NCI-H2227 treated with DMSO at 0.1 percent for 48 hours (cell line): ENCODE results near the gene CYP1B1.
"Not testable (repeated sequence)": the region's sequence is repeated elsewhere in the genome, so short reads cannot be mapped to it uniquely, and the experiment has no call there.

Experiments
- DNase-seq: peaks from one replicate; lab custom pipeline; 2025; lab: John Stamatoyannopoulos, UW

CYP1B1 gene

DNA sequence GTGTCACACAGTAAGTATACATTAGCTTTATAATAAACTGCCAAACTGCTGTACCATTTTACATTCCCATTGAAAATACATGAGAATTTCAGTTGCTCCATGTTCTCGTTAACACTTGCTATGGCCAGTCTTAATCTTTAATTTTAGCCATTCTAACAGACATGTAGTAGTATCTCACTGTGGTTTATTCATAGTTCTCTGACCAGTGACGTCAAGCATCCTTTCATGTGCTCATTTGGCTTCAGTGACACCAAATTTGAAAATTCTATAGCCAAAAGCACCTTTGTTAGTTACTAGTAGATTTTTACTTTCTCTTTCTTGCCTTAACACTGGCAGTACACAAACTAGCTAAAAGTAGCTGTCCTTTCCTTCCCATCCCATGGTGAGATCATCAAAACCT lies 43.0 kb downstream of the CYP1B1 start:
- no peak for DNase-seq

GRCh38 chr2:38030635-38031355 lies 45.2 kb downstream of the CYP1B1 start:
- DNase-seq: no peak

DNA sequence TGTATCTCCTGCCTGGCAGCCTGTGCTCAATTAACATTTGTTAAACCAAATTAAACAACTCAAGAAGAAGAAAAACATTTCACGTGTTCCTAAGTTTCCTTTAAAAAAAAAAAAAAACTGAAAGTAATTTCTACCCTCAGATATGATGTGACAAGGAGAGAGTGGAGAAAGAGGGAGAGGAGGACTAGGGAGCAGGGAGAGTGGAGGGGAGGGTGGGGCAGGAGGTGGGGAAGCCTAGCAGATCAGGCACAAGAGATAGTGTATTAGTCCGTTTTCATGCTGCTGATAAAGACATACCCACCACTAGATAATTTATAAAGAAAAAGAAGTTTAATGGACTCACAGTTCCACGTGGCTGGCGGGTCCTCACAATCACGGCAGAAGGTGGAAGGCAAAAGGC lies 46.4 kb downstream of the CYP1B1 start:
- DNase-seq: no peak

DNA sequence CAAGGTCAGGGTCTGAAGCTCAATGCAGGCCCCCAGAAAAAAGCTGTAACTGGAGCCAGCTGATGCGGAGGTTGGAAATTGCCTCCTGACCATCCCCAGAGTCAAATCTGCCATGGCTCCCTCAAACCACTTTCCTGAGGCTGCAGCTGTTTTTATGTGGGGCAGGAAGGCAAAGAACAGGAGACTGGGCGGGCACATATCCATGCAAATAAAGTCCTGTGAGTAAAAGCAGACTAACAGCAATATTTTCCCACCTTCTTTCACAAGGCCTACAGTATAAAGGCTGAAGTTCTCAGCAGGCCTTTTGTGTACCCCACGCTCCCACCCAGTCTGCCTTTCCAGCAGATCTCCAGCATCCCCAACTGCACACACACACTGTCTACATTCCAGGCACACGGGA lies 47.1 kb downstream of the CYP1B1 start:
- no peak for DNase-seq

DNA sequence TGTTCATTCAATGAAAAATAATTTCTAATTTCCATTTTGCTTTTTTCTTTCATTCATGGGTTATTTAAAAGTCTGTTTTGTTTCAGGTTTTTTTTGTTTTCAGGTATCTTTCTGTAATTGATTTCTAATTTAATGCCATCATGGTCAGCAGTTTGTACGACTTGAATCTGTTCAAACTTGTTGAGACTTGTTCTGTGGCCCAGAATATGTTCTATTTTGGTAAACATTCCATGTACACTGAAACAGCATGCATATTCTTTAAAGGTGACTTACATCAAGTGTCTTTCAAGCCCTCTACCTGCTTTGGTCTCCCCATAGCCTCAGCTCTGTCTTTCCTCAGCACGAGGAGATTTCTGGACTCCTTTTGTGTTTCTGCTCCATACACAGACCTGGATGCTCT lies 49.1 kb downstream of the CYP1B1 start:
- no peak for DNase-seq

DNA sequence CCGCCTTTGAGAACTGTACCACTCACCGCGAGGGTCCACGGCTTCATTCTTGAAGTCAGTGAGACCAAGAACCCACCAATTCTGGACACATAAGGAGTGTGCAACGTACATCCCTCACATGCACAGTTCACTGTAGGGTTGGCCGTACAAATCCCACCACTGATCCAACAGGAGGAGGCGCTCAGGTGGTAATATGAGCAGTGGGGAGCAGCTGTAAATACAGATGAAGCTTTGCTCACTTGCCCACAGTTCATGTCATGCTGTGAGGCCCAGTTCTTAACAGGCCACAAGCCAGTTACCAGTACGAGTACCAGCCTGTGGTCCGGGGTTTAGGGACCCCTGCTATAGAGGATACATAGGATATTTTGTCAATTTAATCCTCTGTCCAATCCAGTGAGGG lies 54.4 kb downstream of the CYP1B1 start:
- DNase-seq: no peak

GRCh38 chr2:38020359-38021069 lies 55.4 kb downstream of the CYP1B1 start:
- DNase-seq: not testable (repeated sequence)

DNA sequence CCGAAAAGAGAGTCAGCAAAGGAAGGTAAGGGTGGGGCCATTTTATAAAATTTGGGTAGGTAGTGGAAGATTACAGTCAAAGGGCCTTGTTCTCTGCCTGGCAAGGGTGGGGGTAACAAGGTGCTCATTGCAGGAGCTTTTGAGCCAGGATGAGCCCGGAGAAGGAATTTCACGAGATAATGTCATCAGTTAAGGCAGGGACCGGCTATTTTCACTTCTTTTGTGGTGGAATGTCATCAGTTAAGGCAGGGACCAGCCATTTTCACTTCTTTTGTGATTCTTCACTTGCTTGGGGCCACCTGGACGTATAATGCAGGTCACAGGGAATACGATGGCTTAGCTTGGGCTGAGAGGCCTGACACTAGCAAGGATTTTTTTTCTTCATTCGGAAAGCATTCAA lies 58.1 kb downstream of the CYP1B1 start:
- no peak for DNase-seq
